Transverse colon (tissue), 4 donors: ENCODE measurements around the gene FANCI.

ENCODE experiments used
- POLR2A ChIP-seq: fragments of 450-650 bp; IDR thresholded peaks from one replicate; pipeline ENCODE4 v1.6.1; 2016; ENCODE audit warnings: antibody characterized with exemption, mild to moderate bottlenecking, moderate library complexity
- POLR2AphosphoS5 ChIP-seq, 3 donors: sonication (generic); formaldehyde crosslinking; IDR thresholded peaks; one replicate each; pipeline ENCODE4 v1.6.1; 2016; ENCODE audit warnings: antibody characterized with exemption in 3 of 3
- TF ChIP-seq, protein P1 (sequence below), 5 experiments: fragments of 200-600 bp in 3 of 5; fragments of 450-650 bp in 2 of 5; sonication (generic) in 3 of 5; IDR thresholded peaks; 1 replicate in 2 of 5; 2 replicates in 3 of 5; pipeline ENCODE4 v1.5.1; 2016 to 2017; ENCODE audit warnings: antibody characterized with exemption in 5 of 5, inconsistent platforms in 3 of 5, mild to moderate bottlenecking in 2 of 5, moderate library complexity in 1 of 5

DNA sequence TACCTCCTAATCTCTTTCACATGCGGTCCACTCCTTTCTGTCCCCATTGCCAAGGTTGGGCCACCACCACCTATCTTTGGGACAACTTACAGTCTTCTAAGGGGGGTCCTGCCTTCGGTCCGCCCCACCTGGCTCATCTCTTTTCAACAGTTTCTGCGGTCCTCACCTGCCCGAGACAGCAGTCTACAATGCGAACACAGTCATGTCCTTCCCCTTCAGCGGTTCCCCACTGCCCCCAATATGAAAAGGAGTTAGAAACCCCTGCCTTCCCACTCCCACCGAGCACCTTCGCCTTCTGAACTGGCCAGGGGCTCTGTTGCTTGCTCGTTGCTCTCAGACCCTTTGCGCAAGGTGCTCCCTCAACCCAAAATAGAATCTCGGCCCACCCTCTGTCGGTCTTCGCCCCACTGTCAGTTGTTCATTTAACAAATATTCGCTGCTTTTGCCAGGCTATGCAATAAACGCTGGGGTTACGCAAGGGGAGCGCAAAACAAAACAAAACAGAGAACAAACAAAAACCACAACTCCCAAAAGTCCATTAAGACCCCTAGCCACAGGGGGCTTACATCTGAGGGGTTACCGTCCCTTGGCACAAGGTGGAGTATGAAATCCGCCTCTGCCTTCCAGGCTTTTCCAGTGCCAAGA is 611 bp upstream of the FANCI start:
- TF ChIP-seq, protein P1, sequence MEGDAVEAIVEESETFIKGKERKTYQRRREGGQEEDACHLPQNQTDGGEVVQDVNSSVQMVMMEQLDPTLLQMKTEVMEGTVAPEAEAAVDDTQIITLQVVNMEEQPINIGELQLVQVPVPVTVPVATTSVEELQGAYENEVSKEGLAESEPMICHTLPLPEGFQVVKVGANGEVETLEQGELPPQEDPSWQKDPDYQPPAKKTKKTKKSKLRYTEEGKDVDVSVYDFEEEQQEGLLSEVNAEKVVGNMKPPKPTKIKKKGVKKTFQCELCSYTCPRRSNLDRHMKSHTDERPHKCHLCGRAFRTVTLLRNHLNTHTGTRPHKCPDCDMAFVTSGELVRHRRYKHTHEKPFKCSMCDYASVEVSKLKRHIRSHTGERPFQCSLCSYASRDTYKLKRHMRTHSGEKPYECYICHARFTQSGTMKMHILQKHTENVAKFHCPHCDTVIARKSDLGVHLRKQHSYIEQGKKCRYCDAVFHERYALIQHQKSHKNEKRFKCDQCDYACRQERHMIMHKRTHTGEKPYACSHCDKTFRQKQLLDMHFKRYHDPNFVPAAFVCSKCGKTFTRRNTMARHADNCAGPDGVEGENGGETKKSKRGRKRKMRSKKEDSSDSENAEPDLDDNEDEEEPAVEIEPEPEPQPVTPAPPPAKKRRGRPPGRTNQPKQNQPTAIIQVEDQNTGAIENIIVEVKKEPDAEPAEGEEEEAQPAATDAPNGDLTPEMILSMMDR (IDR thresholded peaks at IDR 0.05): no peak
- no peak for TF ChIP-seq POLR2A
- no peak for TF ChIP-seq POLR2AphosphoS5 (IDR thresholded peaks at IDR 0.05)
